NCI-H226 (cell line): ENCODE results near the gene HDX.
"Not testable (repeated sequence)": the region's sequence is repeated elsewhere in the genome, so short reads cannot be mapped to it uniquely, and the experiment has no call there.

ENCODE experiments used
- DNase-seq: peaks from one replicate; pipeline ENCODE4 v3.0.0-alpha.2; 2015

The HDX gene

GRCh38 chrX:84336646-84337045, 165.6 kb downstream of the HDX start:
- no peak for DNase-seq

DNA sequence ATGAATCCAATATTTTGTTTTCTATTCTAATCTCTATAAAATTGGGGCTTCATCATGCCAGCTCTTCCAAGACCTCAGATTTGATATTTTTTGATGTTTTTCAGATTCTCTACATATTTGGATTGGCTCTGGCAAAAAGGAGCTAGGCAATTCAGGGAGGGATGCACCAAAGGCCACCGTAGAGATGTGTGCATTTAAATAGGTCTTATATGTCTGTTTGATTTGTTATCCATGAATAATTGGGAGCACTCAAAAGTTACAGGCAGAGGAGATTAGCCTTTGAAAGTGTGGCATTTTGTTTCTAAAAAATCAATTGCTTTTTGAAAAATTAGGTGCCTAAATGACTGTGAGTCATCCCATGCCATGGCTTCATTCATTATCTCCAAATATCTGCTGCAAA, 167.1 kb downstream of the HDX start:
- DNase-seq = no peak

DNA sequence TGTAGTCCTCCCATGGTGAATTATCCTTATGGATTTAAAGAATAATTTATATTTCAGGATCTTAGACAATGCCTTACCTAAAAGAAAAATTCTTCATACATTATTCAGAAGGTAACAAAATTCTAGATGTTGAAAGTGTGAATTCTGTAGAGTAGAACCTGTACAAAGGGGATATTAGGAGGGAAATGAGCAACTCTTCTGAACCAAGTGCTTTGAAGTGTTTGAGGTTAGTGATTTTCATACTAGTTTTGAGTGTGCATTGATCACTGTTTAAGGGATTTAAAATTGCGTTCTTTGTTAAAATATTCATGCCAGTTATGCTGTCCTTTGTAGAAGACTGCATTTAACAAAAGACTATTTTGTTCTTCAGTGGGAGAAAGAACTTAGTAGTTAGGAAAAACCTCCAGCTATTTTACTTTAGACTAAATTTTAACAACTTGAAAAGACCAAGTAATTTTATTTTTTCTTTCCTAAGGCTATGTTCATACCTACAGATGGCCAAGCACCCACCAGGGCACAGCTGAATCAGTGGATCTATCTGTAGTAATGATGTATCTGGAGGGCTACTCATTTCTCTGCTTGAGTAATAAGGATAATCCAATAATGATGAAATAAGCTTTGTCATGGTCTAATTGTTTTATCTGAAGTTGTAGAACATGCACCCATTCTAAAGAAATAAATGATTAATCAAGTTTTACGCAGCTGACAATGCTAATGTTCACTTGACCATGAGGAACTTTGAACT, 180.0 kb downstream of the HDX start:
- DNase-seq = no peak

GRCh38 chrX:84320614-84321013, 181.6 kb downstream of the HDX start:
- no peak for DNase-seq

- no peak for DNase-seq
Observed at GRCh38 chrX:84320023-84320422, 182.2 kb downstream of the HDX start.

DNA sequence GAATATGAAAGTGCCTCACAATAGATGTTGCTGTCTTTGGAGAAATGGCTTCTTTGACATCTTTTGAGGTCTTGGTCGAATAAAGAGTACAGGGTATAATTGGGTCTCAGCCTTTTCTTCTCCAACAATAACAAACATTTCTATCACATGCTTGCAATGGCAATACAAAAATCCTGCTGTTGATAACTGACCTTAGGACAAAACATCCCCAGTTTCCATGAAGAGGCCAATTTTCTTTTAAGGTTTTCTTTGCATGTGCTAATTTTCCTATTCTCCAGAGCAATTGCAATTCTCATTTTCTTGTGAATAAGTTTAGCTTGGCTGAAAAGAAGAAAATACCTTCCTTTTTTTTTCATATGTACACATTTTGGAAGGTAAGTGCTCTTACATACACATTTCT, 183.6 kb downstream of the HDX start:
- DNase-seq = no peak

- not testable (repeated sequence) for DNase-seq
Observed at GRCh38 chrX:84315946-84316345, 186.3 kb downstream of the HDX start.
